BE2C (cell line): ENCODE results near the gene SLC51A.

Source experiments
- DNase-seq: peaks from one replicate; pipeline ENCODE4 v3.0.0-alpha.2; 2020
- H3K27me3 ChIP-seq: fragments of 250-450 bp; sonication (Bioruptor Pico); 2 replicates; pipeline ENCODE4 v1.5.1; 2020; ENCODE audit warnings: mild to moderate bottlenecking
- H3K36me3 ChIP-seq: fragments of 250-450 bp; sonication (Bioruptor Pico); 2 replicates; pipeline ENCODE4 v1.5.1; 2020; ENCODE audit warnings: mild to moderate bottlenecking
- H3K4me1 ChIP-seq: fragments of 250-450 bp; sonication (Bioruptor Pico); 2 replicates; pipeline ENCODE4 v1.5.1; 2020
- H3K4me3 ChIP-seq: 2 replicates; pipeline ENCODE4 v1.5.1; 2011; ENCODE audit warnings: low read depth, low read length
- H3K9me3 ChIP-seq: fragments of 250-450 bp; sonication (Bioruptor Pico); 2 replicates; pipeline ENCODE4 v1.5.1; 2020
- TF ChIP-seq, protein P1 (sequence below): IDR thresholded peaks from 2 replicates; pipeline ENCODE4 v1.5.1; 2012; ENCODE audit warnings: mild to moderate bottlenecking, low read depth, low read length

SLC51A gene

DNA sequence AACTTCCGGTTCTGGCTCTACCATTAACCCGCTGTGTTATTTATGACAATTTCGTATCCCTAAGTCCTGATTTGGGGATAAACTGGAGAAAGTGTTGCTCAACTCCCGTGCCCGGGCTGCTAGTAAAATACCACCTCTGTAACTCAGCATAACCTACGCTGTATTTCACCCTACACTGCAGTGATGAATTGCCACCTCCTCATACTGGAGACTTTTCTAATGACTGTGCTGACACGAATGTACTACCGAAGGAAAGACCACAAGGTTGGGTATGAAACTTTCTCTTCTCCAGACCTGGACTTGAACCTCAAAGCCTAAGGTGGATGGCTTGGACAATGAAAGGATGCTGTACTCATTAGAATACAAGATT lies 16.5 kb downstream of the SLC51A start:
- Histone ChIP-seq H3K27me3 (no peaks in the 10 kb centered on the region), H3K4me3 (no peak overlapping the region), H3K36me3 (peaks cover 11% of the 10 kb centered on the region), H3K9me3 (no peaks in the 10 kb centered on the region), H3K4me1 (no peaks in the 10 kb centered on the region)
- TF ChIP-seq, protein P1, sequence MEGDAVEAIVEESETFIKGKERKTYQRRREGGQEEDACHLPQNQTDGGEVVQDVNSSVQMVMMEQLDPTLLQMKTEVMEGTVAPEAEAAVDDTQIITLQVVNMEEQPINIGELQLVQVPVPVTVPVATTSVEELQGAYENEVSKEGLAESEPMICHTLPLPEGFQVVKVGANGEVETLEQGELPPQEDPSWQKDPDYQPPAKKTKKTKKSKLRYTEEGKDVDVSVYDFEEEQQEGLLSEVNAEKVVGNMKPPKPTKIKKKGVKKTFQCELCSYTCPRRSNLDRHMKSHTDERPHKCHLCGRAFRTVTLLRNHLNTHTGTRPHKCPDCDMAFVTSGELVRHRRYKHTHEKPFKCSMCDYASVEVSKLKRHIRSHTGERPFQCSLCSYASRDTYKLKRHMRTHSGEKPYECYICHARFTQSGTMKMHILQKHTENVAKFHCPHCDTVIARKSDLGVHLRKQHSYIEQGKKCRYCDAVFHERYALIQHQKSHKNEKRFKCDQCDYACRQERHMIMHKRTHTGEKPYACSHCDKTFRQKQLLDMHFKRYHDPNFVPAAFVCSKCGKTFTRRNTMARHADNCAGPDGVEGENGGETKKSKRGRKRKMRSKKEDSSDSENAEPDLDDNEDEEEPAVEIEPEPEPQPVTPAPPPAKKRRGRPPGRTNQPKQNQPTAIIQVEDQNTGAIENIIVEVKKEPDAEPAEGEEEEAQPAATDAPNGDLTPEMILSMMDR: no peak
- no peak for DNase-seq

DNA sequence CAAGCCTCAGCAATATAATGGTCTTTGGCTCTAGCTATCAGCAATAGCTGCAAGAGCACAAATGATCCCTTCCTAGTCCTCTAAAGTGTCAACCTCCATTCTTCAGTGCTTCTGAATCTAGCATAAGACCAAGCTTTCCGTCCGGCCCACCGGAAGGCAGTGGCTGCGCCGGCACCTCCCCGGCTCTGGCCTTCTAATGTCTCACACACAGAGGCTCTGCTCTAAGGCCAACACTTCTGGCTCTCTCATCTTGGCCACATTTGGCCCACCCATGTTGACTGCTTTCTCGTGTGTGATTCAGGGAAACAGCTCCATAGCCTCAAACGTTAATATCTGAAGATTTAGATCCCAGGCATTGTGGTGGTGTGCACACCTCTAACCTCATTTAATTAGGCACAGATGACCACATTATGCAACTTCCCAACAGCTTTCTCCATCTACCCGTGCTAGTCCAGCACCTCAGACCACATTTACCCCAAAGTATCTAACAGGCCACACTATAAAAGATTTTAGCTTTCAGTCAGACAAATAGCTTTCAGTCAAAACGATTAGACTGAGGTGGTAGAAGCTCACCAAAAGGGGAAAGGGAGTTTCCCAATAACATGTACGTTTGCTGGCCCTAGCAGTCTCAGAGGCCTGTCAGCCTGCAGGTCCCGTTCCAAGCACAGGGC lies 19.3 kb downstream of the SLC51A start:
- TF ChIP-seq, protein P1: no peak
- DNase-seq: no peak

DNA sequence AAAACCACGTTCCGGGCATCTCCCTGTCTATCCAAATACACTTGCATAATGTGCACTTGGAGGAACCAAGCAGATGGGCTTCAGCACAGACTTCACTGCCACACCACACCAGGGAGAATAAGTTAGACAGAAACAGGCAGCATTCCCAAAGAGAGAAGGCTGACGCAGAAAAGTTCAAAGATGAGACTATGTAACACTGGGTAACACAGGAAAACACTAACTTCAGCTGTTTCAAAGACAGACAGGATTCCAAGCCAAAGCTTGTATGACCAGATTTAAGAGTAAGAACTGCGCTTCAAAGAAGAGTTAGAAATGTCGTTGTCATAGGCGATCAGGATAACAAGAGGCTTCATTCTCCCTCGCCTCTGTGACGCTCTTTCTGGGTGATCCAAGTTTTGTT lies 19.9 kb downstream of the SLC51A start:
- Histone ChIP-seq H3K4me3 (no peak overlapping the region), H3K36me3 (peaks cover 18% of the 10 kb centered on the region), H3K27me3 (no peaks in the 10 kb centered on the region), H3K4me1 (peaks cover 3% of the 10 kb centered on the region; the same call in 1 of the 2 replicates), H3K9me3 (no peaks in the 10 kb centered on the region)
- TF ChIP-seq, protein P1: no peak
- no peak for DNase-seq

More for the DNA sequence above, 19.3 kb downstream of the SLC51A start:
- Histone ChIP-seq H3K9me3 (no peaks in the 10 kb centered on the region), H3K4me3 (no peak overlapping the region), H3K36me3 (peaks cover 14% of the 10 kb centered on the region), H3K27me3 (no peaks in the 10 kb centered on the region), H3K4me1 (peaks cover 3% of the 10 kb centered on the region; the same call in 1 of the 2 replicates)

DNA sequence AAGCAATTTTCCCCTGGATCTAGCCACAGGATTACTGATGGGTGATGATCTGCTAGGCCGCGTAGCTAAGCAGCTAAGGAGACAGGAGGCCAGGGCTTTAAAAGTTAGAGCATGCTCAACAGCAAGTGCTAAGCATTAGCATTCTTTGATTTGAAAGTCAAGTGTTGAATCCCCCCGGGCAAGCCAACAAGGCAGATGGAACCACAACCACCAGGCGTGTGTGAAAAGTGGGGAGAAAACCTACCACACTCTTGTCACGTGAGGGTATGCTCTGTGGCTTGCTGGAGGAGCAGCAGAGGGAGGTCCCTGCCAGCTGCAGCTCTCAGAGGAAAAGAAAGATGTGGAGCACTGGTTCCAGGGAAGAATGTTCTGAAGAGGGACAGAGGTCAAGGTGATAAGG lies 20.9 kb downstream of the SLC51A start:
- peaks cover 26% of the 10 kb centered on the region for H3K36me3 ChIP-seq

DNA sequence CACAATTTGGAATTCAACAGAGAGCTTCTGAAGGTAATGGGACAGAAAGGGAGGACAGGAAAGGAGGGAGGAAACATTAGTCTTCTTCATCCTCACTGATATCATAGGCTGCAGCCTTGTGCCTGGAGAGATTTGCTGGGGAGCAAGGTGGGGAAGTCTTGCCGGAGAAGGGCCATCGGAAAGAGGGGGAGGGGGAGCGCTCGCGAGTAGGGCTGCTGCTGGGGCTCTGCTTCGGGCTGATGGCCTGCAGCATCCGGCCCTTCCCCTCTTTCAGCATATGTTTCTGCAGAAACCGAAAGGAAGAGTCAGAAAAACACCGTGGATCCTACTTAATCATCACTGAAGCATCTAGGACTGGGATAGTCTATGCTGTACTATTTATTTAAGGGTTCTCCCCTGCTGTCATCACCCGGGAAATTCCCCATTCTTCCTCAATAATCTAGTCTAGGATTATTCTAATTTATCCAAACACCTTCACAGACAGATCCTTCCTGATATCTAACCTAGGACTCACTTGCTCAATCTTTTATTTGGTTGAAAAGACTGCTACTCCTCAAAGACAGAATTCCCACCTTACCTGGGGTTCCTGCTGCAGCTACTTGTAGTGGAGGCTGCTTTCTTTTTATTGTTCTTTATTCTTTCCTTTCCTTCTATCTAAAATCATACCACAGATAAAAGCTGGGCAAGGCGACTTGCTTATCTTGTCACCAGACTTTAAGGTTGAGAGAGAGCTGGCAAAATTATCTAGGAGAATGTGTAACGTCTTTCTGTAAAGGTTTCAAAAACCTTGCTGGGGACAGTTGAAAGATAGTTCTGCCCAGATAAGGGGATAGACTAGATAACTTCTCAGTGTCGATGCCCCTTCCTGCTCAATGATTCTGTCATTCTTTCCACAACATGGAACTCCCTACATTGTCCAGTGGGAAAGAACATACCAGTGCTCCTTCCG lies 22.6 kb downstream of the SLC51A start:
- no peaks in the 10 kb centered on the region for H3K27me3 ChIP-seq
- peaks cover 34% of the 10 kb centered on the region for H3K36me3 ChIP-seq
- TF ChIP-seq, protein P1: no peak
- H3K4me3 ChIP-seq: no peak overlapping the region
- DNase-seq: no peak
- peaks cover 3% of the 10 kb centered on the region; the same call in 1 of the 2 replicates for H3K4me1 ChIP-seq
- no peaks in the 10 kb centered on the region for H3K9me3 ChIP-seq

More for the DNA sequence above, 20.9 kb downstream of the SLC51A start:
- no peak for DNase-seq
- Histone ChIP-seq H3K27me3 (no peaks in the 10 kb centered on the region), H3K9me3 (no peaks in the 10 kb centered on the region), H3K4me1 (peaks cover 3% of the 10 kb centered on the region; the same call in 1 of the 2 replicates), H3K4me3 (no peak overlapping the region)
- TF ChIP-seq, protein P1: no peak

DNA sequence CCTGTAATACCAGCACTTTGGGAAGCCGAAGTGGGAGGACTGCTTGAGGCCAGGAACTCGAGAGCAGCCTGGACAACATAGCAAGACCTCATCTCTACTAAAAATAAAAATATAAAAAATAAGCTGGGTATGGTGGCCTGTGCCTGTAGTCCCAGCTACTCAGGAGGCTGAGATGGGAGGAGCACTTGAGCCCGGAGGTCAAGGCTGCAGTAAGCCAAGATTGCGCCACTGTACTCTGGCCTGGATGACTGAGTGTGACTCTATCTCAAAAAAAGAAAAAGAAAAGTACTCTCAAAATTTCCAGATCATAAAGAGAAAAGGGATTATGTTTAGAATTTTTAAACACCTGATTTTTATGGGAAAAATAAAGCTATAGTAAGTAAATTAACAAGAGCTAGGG lies 24.1 kb downstream of the SLC51A start:
- H3K4me3 ChIP-seq: no peak overlapping the region
- peaks cover 35% of the 10 kb centered on the region for H3K36me3 ChIP-seq
- no peaks in the 10 kb centered on the region for H3K9me3 ChIP-seq
- no peak for DNase-seq
- no peaks in the 10 kb centered on the region for H3K27me3 ChIP-seq
- TF ChIP-seq, protein P1: no peak
- peaks cover 3% of the 10 kb centered on the region; the same call in 1 of the 2 replicates for H3K4me1 ChIP-seq
